OCI-M2 (cell line): ENCODE measurements around the gene OSCP1.

Experiments
- DNase-seq: peaks from one replicate; lab custom pipeline; 2025; ENCODE audit not compliant: unreplicated experiment; lab: John Stamatoyannopoulos, UW

Gene OSCP1

DNA sequence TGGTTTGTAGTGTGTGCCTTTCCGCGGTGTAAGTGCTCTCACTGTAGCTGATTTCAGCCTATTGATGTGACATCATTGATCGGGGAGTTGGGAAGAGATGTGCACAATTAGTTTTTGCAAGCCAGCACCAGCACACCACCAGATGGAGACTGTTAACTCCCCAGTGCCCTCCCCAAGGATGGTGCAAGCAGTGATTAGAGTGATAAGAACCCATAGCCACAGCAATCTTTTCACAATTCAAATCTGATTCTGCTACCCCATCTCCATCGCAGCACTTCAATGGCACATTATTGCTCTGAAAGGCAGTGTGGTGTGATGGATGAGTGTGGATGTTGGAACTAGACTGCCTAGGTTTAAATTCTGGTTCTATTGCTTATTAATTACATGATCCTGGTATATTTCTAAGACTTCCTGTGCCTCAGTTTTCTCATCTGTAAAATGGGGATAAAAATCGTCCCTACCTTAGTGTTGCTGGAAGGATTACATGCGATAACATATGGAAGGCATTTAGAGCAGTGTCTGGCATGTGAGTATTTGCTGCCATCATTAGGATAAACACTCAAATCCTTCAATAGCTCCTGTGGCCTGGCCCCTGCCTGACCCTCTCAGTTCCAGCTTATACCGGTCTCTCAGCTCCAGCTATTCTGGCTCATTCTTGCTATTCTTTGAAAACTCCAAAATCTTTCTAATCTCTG is 25.8 kb upstream of the OSCP1 start:
- no peak for DNase-seq

DNA sequence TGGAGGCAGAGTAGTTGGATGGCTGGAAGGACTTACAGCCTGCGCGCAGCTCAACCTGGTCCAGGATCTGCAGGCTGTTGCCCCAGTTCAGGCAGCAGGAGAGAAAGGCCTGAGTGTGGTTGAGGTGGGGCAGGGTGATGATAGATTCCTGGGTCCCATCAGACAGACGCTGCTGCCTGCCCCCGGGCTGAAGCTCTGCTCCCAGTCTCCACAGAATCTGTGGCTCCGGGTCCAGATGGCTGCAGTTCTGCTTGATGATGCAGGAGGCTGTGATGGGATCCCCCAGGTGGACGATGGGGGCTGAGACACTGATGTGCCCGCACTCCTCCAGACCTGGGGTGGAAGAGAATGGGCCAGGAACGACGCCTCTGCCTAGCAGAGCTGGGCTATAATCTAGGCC is 25.1 kb upstream of the OSCP1 start:
- DNase-seq = no peak

DNA sequence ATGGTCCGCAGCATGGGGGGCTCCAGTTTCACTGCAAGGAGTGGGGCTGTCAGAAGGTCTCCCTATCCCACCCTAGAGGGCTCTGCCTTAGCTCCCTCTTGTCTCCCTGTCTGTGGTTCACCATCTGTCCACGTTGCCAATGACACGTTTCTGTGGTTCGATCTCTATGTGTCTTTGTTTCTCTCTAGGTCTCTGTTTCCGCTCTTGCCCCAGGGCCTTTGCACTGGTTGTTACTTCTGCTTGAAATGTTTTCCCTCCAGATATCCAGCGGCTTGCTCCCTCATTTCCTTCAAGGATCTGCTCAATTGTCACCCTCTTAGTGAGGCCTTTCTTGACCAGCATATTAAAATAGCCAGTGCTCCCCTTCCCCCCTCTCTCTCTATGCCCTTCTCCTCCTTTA is 22.4 kb upstream of the OSCP1 start:
- no peak for DNase-seq

DNA sequence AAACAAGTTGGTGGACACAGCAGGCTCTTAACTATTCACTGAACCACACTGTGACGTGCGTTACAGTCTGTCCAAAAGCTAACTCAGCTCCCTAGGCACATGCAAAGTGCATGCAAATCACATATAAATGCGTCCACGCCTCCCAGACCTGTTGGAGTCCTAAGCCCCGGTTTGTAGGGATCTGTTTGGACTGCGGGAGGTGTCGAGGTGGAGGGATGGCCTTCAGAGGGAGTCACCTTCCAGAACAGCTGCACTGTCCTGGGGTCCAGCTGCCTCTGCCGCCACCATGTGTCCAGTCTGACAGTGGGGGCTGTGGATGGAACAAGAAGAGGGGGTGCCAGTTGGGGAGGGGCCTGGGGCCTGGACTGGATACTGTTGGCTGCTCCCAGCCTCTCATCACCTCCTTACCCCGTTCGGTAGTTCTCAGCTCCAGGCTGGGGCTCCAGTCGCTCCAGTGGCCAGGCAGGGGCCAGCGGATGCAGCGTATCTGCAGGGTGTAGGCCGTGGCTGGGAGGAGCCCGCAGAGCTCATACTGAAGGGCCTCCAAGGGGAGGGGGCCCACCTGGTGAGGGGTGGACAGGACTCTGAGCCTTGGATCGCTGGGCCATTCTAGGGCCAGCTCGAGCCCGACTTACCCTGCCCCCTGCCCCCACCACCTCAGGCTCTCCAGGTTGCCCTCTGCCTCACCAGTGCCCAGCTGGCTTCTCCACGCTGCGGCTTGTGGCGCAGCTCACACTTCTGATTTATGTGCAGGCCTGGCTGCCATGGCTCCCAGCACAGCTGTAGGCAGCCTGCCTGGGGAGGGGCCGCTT is 21.8 kb upstream of the OSCP1 start:
- no peak for DNase-seq

DNA sequence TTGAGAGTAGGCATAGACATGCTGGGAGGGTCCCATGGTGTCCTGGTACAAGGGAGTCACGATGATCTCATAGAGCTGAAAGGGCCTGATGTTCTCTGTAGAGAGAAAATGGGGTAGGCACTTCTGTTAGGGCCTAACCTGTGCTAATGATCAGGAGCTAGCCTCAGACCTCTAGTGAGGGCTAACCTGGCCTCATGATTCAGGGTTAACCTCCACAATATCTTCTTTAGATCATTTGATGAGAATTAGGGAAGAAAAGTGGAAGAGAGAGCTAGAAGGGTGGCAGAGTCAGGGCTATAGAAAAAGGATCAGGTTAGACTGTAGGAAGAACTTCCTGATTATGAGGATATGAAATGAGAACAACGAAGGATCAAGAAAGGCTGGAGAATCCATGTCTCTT is 18.9 kb upstream of the OSCP1 start:
- DNase-seq = no peak

DNA sequence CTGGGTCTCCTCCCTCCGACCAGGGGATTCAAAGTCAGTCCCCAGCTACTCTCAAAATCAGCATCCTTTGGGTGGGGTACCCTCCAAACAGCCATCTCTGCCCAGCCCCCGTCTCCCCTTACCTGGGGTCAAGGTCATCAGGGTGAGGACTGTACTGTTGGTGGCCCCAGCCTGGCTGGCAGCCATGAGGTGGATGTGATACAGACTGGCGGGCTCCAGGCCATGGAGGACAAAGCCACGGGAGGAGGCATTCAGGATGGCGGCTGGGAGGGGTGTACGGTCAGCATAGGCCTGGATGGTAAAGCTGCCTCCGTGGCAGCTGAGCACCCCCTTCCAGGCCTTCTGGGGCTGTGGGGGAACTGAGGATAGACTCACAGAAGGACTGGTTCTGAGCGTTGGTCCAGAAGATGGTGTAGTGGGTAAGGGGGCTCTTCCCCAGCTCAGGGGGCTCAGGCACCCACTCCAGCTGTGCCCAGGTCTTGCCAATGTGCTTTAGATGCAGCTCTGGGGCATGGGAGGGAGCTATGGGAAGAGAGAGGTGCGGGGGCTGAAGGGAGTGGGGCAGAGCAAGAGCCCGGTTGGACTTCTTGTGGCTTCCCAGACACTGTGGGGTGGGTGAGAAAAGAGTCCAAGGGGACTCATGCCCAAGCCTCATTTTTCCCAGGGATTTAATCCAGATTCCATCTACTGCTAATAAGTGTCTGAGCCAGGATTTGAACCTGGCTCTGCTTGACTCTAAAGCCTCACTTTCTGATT is 17.6 kb upstream of the OSCP1 start:
- no peak for DNase-seq

DNA sequence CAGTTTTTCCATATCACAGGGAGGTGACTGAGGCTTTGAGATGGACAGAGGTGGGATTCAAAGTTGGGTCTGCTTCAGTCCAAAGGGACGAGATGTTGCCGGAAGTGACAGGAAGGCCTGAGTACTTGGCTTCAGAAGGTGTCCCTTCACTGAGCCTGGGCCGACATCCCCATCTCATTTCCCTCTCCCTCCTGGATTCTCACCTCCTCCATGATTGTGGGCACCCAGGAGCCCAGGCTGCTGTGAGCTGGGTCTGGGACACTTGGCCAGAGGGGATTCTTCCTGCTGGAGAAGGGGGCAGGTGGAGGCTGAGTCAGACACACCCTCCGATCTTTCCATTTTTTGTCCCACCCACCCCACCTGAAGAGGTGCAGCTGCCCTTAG is 16.8 kb upstream of the OSCP1 start:
- DNase-seq = no peak

DNA sequence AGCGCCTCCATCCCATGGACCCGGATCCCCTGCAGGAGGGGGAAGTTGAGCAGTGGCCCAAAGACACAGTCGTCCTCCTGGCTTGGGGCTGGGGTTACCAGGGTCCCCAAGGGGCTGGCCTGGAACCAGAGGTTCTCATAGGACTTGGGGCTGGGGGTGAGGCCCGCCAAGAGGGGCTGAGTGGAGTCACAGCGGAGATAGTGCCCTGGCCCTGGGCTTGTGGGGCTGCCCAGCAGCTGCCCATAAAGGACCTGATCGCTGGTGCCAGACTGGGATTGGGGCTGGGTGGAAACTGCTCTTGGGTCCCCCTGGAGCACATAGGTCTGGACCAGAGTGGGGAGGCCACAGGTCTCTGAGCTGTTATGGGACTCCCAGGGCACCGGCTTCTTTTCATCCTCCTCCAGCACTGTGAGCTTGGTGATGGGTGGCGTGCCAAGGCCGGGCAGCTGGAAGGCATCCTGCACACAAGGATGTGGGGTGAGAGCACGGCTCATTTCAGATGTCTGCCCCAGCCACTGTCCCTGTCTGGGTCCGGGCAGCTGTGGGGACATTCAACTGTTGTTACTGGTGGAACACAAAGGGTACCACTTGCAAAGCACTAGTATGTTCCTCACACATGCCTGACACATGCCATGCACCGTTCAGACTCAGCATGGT is 16.2 kb upstream of the OSCP1 start:
- DNase-seq = no peak

DNA sequence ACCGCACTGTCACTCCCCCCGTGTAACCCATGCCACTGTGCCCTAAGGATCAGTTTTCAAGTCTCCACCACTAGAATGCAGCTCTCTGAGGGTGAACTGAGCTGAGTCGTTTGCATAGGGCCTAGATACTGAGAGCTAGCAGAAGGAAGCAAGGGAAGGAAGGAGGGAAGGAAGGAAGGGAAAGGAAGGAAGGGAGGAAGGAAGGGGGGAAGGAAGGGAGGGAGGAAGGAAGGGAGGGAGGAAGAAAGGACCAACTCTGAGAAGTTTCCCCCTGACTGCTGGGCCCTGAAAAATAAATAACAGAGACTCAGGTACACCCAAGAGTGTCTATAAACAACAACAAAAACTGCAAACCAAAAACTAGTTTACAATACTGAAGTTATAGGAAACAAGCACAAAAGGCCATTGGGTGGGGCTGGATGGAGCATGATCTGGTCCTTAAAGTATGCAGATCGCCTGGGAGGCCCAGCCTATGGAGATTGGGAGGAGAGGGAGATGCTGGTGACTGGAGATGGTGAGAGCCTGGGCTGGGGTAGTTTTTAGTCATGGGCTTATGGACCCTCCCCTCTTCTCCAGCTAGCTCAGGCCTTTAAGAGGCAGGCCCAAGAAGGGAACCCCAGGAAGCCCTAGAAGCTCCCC is 15.6 kb upstream of the OSCP1 start:
- DNase-seq = no peak

DNA sequence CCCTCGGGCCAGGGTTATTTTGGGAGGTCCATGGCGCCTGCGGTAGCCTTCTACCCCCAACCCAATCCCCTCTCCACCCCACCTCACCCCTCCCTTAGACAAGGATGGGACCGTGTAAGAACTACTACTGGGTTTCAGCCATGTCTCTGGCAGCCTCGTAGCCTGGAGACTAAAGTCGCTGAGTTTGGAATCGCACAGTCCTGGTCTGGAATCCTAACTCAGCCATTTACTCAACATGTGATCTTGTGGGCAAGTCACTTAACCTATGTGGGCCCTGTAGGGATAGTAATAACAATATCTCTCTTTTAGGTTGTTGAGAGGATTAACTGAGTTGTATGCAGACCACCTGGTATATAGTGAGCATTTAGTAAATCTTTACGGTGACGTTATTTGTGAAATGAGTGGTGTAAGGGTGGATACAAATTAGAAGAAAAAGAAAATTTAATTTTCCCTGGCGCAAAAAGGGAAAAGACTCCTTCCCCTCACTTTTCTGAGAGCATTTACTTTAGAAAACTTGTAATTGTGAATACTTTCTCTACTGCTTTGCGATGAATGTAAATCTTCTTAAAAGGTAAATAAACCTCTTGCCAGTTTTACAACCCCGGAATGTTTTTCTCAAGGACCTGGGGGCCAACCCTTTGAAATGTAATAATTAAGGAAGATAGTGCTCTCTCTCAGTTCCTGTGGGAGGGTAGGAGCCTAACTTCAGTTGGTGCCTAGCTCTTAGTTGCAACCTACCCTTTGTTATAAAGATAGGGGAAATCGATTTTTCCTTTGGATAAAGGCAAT is 14.5 kb upstream of the OSCP1 start:
- no peak for DNase-seq

DNA sequence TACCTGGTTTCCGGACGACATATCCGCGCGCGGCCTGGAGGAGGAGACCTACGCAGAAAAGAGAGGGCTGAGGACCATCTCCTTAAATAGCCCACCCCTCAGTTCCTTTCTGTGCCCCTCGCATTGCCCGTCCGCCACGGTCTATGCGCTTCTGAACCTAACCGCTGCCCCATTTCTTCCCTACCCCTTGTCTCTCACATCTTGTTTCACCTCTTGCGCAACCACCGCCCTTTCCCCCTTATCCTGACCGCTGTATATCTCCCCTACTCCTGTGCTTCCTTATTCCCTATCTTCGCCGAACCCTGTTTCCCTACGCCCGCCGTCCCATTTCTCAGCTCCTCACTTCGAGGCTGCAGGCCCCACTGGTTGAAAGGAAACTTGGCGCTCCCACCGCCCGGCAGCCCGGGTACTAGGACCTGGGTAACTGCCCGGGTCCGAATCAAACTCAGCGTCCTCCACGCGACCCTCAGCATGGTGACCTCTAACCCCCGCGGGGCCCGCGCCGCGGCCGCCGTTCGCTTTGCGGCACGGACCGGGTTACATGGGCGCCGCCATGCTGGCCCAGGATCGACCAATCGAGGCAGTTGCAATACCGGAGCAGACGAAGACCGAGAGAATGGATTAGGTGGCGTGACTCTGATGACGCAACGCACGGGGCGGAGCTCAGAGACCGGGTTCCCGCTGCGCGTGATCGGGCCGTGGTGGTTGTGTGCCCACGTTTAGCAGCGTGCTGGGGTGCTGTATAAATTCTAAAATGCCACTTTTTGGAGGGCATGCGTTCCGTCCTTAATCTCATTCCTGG is 13.8 kb upstream of the OSCP1 start, which contains the start of gene MRPS15:
Gene MRPS15 (minus strand): TSS at position 582 of the 802 bp plus-strand sequence. CDS start 109 bp downstream, at position 473.
- peak; percentile 74 for DNase-seq

DNA sequence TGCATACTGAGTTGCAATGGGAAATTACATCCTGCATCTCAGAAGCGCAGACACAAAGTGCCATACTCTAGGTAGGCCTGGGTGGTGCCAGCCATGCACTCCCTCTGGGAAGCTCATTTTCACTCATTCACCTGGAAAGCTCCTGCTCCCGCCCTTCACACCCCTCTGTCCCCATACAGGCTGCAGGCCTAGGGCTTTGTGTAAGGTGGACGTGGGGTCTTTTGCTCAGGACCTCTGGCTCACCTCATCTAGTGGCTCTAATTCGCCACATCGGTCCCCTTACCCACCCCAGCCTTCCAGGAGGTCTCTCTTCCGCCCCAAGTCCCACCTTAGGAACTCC is 13.2 kb upstream of the OSCP1 start:
- DNase-seq = no peak

DNA sequence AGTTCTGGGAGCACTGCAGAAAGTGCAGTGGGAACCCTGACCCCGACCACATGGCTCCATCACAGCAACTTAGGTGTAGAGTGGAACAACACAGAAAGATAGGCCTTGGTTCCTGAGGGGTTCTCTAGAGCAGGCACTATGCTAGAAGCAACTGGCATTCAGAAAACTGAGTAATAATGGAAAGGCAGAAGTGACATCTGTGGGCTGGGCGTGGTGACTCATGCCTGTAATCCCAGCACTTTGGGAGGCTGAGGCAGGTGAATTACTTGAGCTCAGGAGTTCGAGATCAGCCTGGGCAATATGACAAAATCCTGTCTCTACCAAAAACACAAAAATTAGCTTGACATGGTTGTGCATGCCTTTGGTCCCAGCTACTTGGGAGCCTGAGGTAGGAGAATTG is 8.7 kb upstream of the OSCP1 start:
- DNase-seq = no peak

DNA sequence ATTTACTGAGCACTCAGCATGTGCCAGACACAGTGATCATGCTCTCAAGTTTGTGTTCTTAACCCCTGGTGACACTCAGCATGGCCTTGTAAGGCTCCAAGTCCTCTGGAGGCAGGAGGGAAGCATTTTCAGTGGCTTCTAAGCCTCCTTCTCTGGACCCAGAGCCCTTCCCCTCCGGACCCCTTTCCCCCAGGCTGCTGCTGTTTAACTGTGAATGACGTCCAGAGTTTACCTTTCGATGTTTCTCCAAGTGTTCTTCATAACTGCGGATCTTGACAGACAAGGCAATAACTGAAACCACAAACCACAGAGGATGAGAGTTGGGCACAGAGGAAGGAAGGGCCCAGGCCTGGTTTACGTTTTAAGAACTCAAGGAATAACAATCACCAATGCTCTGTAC is 7.4 kb upstream of the OSCP1 start:
- no peak for DNase-seq

DNA sequence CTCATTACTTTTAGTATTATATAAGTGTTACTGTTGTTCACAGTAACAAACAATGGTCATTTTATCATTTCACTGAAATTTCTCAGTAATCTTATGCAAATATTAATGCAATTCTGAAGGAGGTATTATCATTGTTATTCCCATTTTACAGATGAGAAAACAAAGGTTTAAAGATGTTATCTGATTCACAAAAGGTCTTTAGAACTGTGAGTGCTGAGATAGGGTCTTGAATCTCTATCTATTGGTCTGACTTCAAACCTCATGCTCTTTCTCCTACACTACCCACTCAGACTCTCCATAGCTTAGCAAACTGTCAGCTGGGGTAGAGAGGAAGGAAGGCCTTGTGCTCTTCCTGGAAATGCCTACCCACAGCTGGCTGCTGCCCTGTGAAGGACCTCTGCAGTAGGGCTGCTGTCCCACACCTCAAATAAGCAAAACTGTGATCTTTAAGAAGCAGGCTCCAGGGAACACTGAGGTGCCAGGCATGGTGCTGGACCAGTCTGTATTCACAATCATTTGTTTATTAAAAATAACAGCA is 6.2 kb upstream of the OSCP1 start:
- DNase-seq = no peak

DNA sequence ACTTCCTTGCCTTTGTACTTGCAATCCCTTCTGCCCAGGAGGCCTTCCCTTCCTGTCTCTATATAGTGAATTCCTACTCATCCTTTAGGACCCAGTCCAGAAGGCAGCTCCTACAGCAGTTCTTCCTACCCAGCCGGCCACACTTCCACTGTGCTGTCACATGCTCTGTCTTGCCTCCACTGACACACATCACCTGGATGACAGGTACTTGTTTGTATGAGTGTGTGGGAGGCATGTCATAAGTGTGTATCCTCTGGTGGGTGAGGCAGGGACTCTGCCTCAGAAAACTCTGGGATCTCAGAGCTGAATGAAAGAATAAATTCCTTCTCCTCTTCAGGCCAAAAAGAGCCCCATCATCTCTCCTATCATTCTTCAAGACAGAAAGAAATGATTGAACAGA is 5.1 kb upstream of the OSCP1 start:
- no peak for DNase-seq

DNA sequence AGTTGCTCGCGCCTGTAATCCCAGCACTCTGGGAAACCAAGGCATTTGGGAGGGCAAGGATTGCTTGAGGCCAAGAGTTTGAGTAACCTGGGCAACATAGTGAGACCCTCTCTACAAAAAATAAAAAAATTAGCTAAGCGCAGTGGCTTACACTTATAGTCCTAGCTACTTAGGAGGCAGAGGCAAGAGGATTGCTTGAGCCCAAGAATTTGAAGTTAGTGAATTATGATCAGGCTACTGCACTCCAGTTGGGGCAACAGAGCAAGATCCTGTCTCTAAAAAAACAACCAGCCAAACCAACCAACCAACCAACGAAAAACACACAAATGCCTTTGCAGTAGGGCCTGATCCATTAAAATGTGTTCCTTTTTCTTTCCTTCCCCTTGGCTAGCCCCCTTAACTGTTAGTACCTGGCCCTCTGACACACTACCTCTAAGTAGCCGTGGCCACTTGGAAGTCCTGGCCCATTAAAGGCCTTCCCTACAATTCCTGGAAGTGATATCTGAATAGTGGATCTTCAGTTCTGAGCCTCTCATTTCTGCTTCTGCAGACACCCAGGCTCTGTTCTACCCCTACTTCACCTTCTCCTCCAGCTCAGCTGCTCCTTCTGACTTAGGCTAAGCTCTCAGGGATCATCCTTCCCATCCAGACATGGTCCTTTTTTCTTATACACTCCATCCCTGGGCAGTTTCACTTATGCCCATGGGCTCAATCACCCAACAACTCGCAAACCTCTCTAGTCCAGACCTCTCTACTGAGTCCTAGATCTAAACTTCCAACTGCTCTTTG is 3.5 kb upstream of the OSCP1 start:
- DNase-seq = no peak

DNA sequence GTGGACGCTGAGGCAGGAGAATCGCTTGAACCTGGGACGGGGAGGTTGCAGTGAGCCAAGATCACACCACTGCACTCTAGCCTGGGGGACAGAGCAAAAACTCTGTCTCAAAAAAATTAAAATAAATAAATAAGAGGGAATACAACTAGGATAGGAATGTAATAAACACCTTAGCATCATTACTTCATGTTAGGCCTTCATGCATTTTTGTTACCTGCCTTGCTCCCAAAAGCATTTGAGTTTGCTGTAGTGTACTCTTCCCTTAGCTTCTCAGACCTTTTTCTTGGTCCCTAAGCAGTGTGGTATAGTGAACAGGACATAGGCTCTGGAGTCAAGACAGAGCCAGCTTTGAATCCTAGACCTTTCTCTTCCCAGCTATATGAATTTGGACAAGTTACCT is 2.8 kb upstream of the OSCP1 start:
- DNase-seq = no peak
